ENCODE measurements around the gene ZBTB21. TPM values are rescaled to one million over a fixed set of nuclear protein-coding genes. Genes with fewer than 3 reads are reported as not detected.

Gene ZBTB21
- total RNA-seq, 1 experiment from 2014 or later, result 18.1 TPM

DNA sequence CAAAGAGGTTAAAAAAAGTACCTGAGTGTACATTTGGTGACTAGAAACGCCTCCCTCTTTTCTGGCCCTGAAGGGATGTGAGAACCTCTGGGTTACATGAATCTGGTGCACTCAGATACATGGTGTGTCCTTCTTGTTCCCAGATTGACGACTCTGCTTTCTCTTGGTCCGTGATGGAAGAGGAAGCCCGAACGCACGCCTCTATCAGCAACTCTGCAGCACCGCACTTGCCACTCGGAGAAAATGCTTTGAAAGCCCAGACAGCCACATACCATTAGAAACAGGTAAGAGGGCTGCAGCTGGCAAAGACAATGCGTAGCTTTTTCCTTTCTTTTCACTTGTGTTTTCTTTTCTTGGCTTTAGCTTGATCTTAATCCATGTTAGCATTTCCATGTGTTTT is 21.1 kb upstream of the ZBTB21 start:
- Histone ChIP-seq H4K8ac (replicated peaks; ENCODE audit: insufficient read length, low read depth, low read length) (no peak overlapping the region), H3K23ac (ENCODE audit: insufficient read length, low read depth, low read length) (no peak overlapping the region), H3K4ac (ENCODE audit: low read depth, low read length) (no peak overlapping the region), H3K18ac (ENCODE audit: insufficient read length, low read depth, low read length) (no peak overlapping the region), H3K4me1 (ENCODE audit: insufficient read depth, low read length) (no peaks in the 10 kb centered on the region), H2BK15ac (ENCODE audit: low read depth, low read length) (no peak overlapping the region), H3K79me2 (ENCODE audit: insufficient read depth, low read length) (no peaks in the 10 kb centered on the region), H2BK5ac (ENCODE audit: insufficient read length, low read length) (no peak overlapping the region), H2BK12ac (ENCODE audit: insufficient read length, low read depth, low read length) (no peak overlapping the region), H3K56ac (ENCODE audit: insufficient read length, low read depth, low read length) (no peak overlapping the region), H4K5ac (ENCODE audit: insufficient read length, low read depth, low read length) (no peak overlapping the region), H2AFZ (ENCODE audit: low read length) (no peak overlapping the region), H2BK20ac (ENCODE audit: low read depth, low read length, poor library complexity, severe bottlenecking) (no peak overlapping the region), H3K79me1 (ENCODE audit: insufficient read depth, low read depth, low read length, poor library complexity, severe bottlenecking) (no peaks in the 10 kb centered on the region), H4K91ac (ENCODE audit: insufficient read length, low read depth, low read length) (no peak overlapping the region), H2BK120ac (ENCODE audit: low read depth, low read length, poor library complexity, severe bottlenecking) (no peak overlapping the region), H3K27ac (ENCODE audit: insufficient read length, low read depth, low read length) (no peak overlapping the region), H3K4me2 (ENCODE audit: insufficient read depth, insufficient read length, low read length) (no peak overlapping the region), H3K23me2 (ENCODE audit: insufficient read length, low read depth, low read length, poor library complexity, severe bottlenecking) (peaks cover 6% of the 10 kb centered on the region), H4K20me1 (ENCODE audit: control insufficient read depth, insufficient read depth, insufficient read length) (no peaks in the 10 kb centered on the region), H3T11ph (ENCODE audit: low read length) (no peak overlapping the region), H3K27me3 (ENCODE audit: insufficient read depth, low read length) (no peaks in the 10 kb centered on the region), H3K9ac (ENCODE audit: extremely low read depth, insufficient read length, low read length) (no peak overlapping the region), H3K14ac (ENCODE audit: insufficient read depth, low read length) (no peak overlapping the region), H3K9me3 (ENCODE audit: control insufficient read depth, low read depth, low read length) (no peaks in the 10 kb centered on the region), H2AK5ac (ENCODE audit: insufficient read length, low read length) (no peak overlapping the region)
- Mint-ChIP-seq H3K4me3 (no peak overlapping the region), H3K4me1 (peaks cover 13 to 17% of the 10 kb centered on the region in 2 experiments), H3K36me3 (ENCODE audit: insufficient read depth in 1 of 3, low read depth in 3 of 3) (no peaks in the 10 kb centered on the region), H3K27me3 (ENCODE audit: low read depth) (peaks cover 27% of the 10 kb centered on the region), H3K9me3 (peaks cover 0 to 3% of the 10 kb centered on the region in 2 experiments; a peak in 2 of 5 replicates), H3K27ac (peak overlapping the region in 1 of 3 experiments; percentile 61; a peak in 2 of 7 replicates)
- no CpG with 5 or more reads among the region's 9 CpGs for WGBS (ENCODE audit: extremely low coverage, insufficient read length, low lambda C conversion rate)
- DNase-seq, result no peak
- TF ChIP-seq, protein P1, sequence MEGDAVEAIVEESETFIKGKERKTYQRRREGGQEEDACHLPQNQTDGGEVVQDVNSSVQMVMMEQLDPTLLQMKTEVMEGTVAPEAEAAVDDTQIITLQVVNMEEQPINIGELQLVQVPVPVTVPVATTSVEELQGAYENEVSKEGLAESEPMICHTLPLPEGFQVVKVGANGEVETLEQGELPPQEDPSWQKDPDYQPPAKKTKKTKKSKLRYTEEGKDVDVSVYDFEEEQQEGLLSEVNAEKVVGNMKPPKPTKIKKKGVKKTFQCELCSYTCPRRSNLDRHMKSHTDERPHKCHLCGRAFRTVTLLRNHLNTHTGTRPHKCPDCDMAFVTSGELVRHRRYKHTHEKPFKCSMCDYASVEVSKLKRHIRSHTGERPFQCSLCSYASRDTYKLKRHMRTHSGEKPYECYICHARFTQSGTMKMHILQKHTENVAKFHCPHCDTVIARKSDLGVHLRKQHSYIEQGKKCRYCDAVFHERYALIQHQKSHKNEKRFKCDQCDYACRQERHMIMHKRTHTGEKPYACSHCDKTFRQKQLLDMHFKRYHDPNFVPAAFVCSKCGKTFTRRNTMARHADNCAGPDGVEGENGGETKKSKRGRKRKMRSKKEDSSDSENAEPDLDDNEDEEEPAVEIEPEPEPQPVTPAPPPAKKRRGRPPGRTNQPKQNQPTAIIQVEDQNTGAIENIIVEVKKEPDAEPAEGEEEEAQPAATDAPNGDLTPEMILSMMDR (conservative IDR thresholded peaks at IDR 0.05), result no peak
